Activated CD8-positive, alpha-beta memory T cell treated with anti-CD3 and anti-CD28 coated beads, Interleukin-2, amount 50 U/mL, for 48 hours (primary cell): ENCODE measurements around the gene GPR52.

ENCODE experiments used
- DNase-seq: peaks from one replicate; pipeline ENCODE4 v3.0.0-alpha.2; 2020

GPR52 gene

GRCh38 chr1:174469687-174470086, 21.9 kb downstream of the GPR52 start:
- DNase-seq: no peak

DNA sequence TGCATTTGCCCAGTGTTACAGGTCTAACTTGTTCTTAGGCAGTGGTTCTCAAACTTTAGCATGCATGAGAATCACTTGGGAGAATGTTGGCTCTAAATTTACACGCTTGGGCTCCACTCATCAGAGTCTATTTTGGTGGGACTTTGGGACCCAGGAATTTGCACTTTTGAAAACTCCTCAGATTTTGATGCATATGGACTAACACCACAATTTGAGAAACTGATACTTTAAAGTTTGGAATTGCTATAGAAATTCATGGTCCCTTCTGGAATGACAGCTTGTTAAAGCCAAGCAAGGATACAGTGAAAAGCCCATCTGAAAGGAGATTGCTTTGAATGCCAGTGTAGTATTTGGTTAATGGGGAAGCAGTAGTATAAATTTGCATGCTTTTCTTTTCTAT, 31.5 kb downstream of the GPR52 start:
- no peak for DNase-seq

GRCh38 chr1:174480324-174480723, 32.6 kb downstream of the GPR52 start:
- DNase-seq: no peak

DNA sequence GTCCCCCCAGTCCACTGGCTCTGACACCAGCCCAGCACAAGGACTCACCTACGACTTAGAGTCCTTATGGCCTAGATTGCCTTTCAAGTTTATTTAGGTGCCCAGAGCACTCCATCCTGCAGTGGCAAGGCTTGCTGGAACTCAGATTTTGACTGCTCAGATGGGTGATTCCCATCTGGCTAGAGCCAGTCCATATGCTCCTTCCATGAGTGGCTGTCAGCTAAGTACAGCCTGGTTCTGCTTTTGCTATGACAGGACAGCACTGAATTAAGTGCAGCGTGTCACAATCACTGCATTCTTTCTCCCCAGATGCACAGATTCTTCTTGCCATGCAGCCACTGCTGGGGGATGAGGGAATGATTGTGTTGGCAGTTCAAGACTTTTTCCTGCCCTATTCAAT, 43.8 kb downstream of the GPR52 start:
- no peak for DNase-seq

DNA sequence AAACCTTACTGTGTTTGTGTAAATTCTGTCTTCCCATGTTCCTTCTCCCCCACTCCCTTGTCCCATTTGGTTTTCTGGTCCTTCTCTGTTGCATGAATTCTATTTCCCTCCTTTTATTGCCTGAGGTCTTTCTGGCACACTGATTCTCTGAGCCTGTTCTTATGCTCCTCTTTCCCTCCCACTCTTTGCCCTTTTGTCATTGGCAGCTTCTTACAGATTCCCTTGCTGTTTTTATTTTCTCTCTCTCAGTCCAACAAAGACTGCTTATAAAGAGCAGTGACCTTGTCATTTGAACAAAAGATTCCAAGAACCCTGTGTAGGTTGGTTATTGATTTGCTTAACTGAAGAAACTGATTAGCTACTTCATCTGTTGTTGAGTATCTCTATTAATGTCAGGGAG, 49.7 kb downstream of the GPR52 start:
- no peak for DNase-seq
